ENCODE results near the gene THOC2.
"Not testable (repeated sequence)": the region's sequence is repeated elsewhere in the genome, so short reads cannot be mapped to it uniquely, and the experiment has no call there.

Gene THOC2

GRCh38 chrX:123675154-123675553 lies 57.7 kb downstream of the THOC2 start:
- DNase-seq (ENCODE audit: low spot score), result no peak

GRCh38 chrX:123673813-123674212 lies 59.0 kb downstream of the THOC2 start:
- no peak overlapping the region for H2BK120ac ChIP-seq (ENCODE audit: low read depth, low read length)
- no peaks in the 10 kb centered on the region for H3K9me3 ChIP-seq (replicated peaks in 1 of 2; ENCODE audit: control insufficient read depth in 2 of 2, insufficient read depth in 1 of 2, low read depth in 1 of 2, low read length in 2 of 2)
- no peak overlapping the region for H3K23ac ChIP-seq (ENCODE audit: low read depth, low read length, poor library complexity)
- no peaks in the 10 kb centered on the region for H3K79me1 ChIP-seq (ENCODE audit: low read depth, low read length)
- H3K36me3 ChIP-seq (replicated peaks in 1 of 2; ENCODE audit: control insufficient read depth in 2 of 2, insufficient read depth in 2 of 2, low read length in 2 of 2), result peaks cover 0 to 86% of the 10 kb centered on the region in 2 donors
- H3K4ac ChIP-seq (ENCODE audit: low read length), result no peak overlapping the region
- no peak overlapping the region for H3K14ac ChIP-seq (ENCODE audit: low read length)
- H3K4me2 ChIP-seq (ENCODE audit: insufficient read depth, low read length, poor library complexity, severe bottlenecking), result no peak overlapping the region
- H3K4me3 ChIP-seq (ENCODE audit: low read length in 2 of 2), result no peak overlapping the region
- no peaks in the 10 kb centered on the region for H3K4me1 ChIP-seq (ENCODE audit: control insufficient read depth in 2 of 2, insufficient read depth in 1 of 2, low read depth in 1 of 2, low read length in 2 of 2)
- H2BK12ac ChIP-seq (ENCODE audit: low read length), result no peak overlapping the region
- no CpG with 5 or more reads among the region's 1 CpG for WGBS, 2 donors (ENCODE audit: extremely low coverage in 2 of 2, insufficient read length in 2 of 2, insufficient replicate concordance in 1 of 2)
- no peak overlapping the region for H4K91ac ChIP-seq (ENCODE audit: low read depth, low read length, poor library complexity)
- H2BK15ac ChIP-seq (ENCODE audit: low read length), result no peak overlapping the region
- no peak overlapping the region for H3K9ac ChIP-seq (ENCODE audit: low read depth, low read length, poor library complexity)
- no peak overlapping the region for H2AFZ ChIP-seq (ENCODE audit: low read length)
- no peak overlapping the region for H2AK5ac ChIP-seq (ENCODE audit: low read depth, low read length)
- no peak overlapping the region for H2BK5ac ChIP-seq (ENCODE audit: low read length)
- H3K27ac ChIP-seq (replicated peaks; ENCODE audit: low read length), result no peak overlapping the region
- H3K18ac ChIP-seq (ENCODE audit: low read length), result no peak overlapping the region
- no peak overlapping the region for H4K8ac ChIP-seq (ENCODE audit: low read depth, low read length)
- DNase-seq (ENCODE audit: low spot score), result no peak
- H3K27me3 ChIP-seq (ENCODE audit: control insufficient read depth in 3 of 3, insufficient read depth in 3 of 3, low read depth in 1 of 3, low read length in 3 of 3), result no peaks in the 10 kb centered on the region

More at GRCh38 chrX:123675154-123675553, 57.7 kb downstream of the THOC2 start:
- no peak overlapping the region for H2AFZ ChIP-seq (ENCODE audit: low read length)
- no peak overlapping the region for H2BK5ac ChIP-seq (ENCODE audit: low read length)
- H2BK12ac ChIP-seq (ENCODE audit: low read length), result no peak overlapping the region
- H3K4ac ChIP-seq (ENCODE audit: low read length), result no peak overlapping the region
- H3K4me2 ChIP-seq (ENCODE audit: insufficient read depth, low read length, poor library complexity, severe bottlenecking), result no peak overlapping the region
- no peaks in the 10 kb centered on the region for H3K27me3 ChIP-seq (ENCODE audit: control insufficient read depth in 3 of 3, insufficient read depth in 3 of 3, low read depth in 1 of 3, low read length in 3 of 3)
- no peaks in the 10 kb centered on the region for H3K4me1 ChIP-seq (ENCODE audit: control insufficient read depth in 2 of 2, insufficient read depth in 1 of 2, low read depth in 1 of 2, low read length in 2 of 2)
- no peak overlapping the region for H3K4me3 ChIP-seq (ENCODE audit: low read length in 2 of 2)
- H2AK5ac ChIP-seq (ENCODE audit: low read depth, low read length), result no peak overlapping the region
- peaks cover 0 to 85% of the 10 kb centered on the region in 2 donors for H3K36me3 ChIP-seq (replicated peaks in 1 of 2; ENCODE audit: control insufficient read depth in 2 of 2, insufficient read depth in 2 of 2, low read length in 2 of 2)
- no peak overlapping the region for H3K14ac ChIP-seq (ENCODE audit: low read length)
- H3K18ac ChIP-seq (ENCODE audit: low read length), result no peak overlapping the region
- H4K91ac ChIP-seq (ENCODE audit: low read depth, low read length, poor library complexity), result no peak overlapping the region
- WGBS, 2 donors (ENCODE audit: extremely low coverage in 2 of 2, insufficient read length in 2 of 2, insufficient replicate concordance in 1 of 2), result no CpG with 5 or more reads among the region's 2 CpGs
- no peak overlapping the region for H3K27ac ChIP-seq (replicated peaks; ENCODE audit: low read length)
- H3K79me1 ChIP-seq (ENCODE audit: low read depth, low read length), result no peaks in the 10 kb centered on the region
- no peak overlapping the region for H2BK120ac ChIP-seq (ENCODE audit: low read depth, low read length)
- no peaks in the 10 kb centered on the region for H3K9me3 ChIP-seq (replicated peaks in 1 of 2; ENCODE audit: control insufficient read depth in 2 of 2, insufficient read depth in 1 of 2, low read depth in 1 of 2, low read length in 2 of 2)
- no peak overlapping the region for H2BK15ac ChIP-seq (ENCODE audit: low read length)
- no peak overlapping the region for H4K8ac ChIP-seq (ENCODE audit: low read depth, low read length)
- no peak overlapping the region for H3K23ac ChIP-seq (ENCODE audit: low read depth, low read length, poor library complexity)
- no peak overlapping the region for H3K9ac ChIP-seq (ENCODE audit: low read depth, low read length, poor library complexity)

GRCh38 chrX:123665197-123665596 lies 67.7 kb downstream of the THOC2 start:
- Histone ChIP-seq H3K9ac (ENCODE audit: low read depth, low read length, poor library complexity) (no peak overlapping the region), H4K91ac (ENCODE audit: low read depth, low read length, poor library complexity) (no peak overlapping the region), H4K8ac (ENCODE audit: low read depth, low read length) (no peak overlapping the region), H3K4me2 (ENCODE audit: insufficient read depth, low read length, poor library complexity, severe bottlenecking) (no peak overlapping the region), H2BK5ac (ENCODE audit: low read length) (no peak overlapping the region), H3K27me3 (ENCODE audit: control insufficient read depth in 3 of 3, insufficient read depth in 3 of 3, low read depth in 1 of 3, low read length in 3 of 3) (no peaks in the 10 kb centered on the region), H3K14ac (ENCODE audit: low read length) (no peak overlapping the region), H3K4ac (ENCODE audit: low read length) (no peak overlapping the region), H2AK5ac (ENCODE audit: low read depth, low read length) (no peak overlapping the region), H3K9me3 (replicated peaks in 1 of 2; ENCODE audit: control insufficient read depth in 2 of 2, insufficient read depth in 1 of 2, low read depth in 1 of 2, low read length in 2 of 2) (peaks cover 2 to 6% of the 10 kb centered on the region in 2 donors), H3K36me3 (replicated peaks in 1 of 2; ENCODE audit: control insufficient read depth in 2 of 2, insufficient read depth in 2 of 2, low read length in 2 of 2) (peaks cover 4 to 74% of the 10 kb centered on the region in 2 donors), H3K27ac (replicated peaks; ENCODE audit: low read length) (no peak overlapping the region), H3K79me1 (ENCODE audit: low read depth, low read length) (no peaks in the 10 kb centered on the region), H2AFZ (ENCODE audit: low read length) (no peak overlapping the region), H2BK12ac (ENCODE audit: low read length) (no peak overlapping the region), H2BK15ac (ENCODE audit: low read length) (no peak overlapping the region), H3K4me1 (ENCODE audit: control insufficient read depth in 2 of 2, insufficient read depth in 1 of 2, low read depth in 1 of 2, low read length in 2 of 2) (no peaks in the 10 kb centered on the region), H2BK120ac (ENCODE audit: low read depth, low read length) (no peak overlapping the region), H3K18ac (ENCODE audit: low read length) (no peak overlapping the region), H3K4me3 (ENCODE audit: low read length in 2 of 2) (no peak overlapping the region), H3K23ac (ENCODE audit: low read depth, low read length, poor library complexity) (no peak overlapping the region)
- no CpG with 5 or more reads among the region's 3 CpGs for WGBS, 2 donors (ENCODE audit: extremely low coverage in 2 of 2, insufficient read length in 2 of 2, insufficient replicate concordance in 1 of 2)
- DNase-seq (ENCODE audit: low spot score), result no peak

GRCh38 chrX:123664467-123665167 lies 68.2 kb downstream of the THOC2 start:
- H2BK5ac ChIP-seq (ENCODE audit: low read length); H3K27ac ChIP-seq (replicated peaks; ENCODE audit: low read length); H4K8ac ChIP-seq (ENCODE audit: low read depth, low read length); H3K23ac ChIP-seq (ENCODE audit: low read depth, low read length, poor library complexity); H3K9ac ChIP-seq (ENCODE audit: low read depth, low read length, poor library complexity); H4K91ac ChIP-seq (ENCODE audit: low read depth, low read length, poor library complexity); H3K4me2 ChIP-seq (ENCODE audit: insufficient read depth, low read length, poor library complexity, severe bottlenecking); H3K79me1 ChIP-seq (ENCODE audit: low read depth, low read length); H3K9me3 ChIP-seq (replicated peaks in 1 of 2; ENCODE audit: control insufficient read depth in 2 of 2, insufficient read depth in 1 of 2, low read depth in 1 of 2, low read length in 2 of 2); H2AK5ac ChIP-seq (ENCODE audit: low read depth, low read length); H3K18ac ChIP-seq (ENCODE audit: low read length); H3K27me3 ChIP-seq (ENCODE audit: control insufficient read depth in 3 of 3, insufficient read depth in 3 of 3, low read depth in 1 of 3, low read length in 3 of 3); H2BK120ac ChIP-seq (ENCODE audit: low read depth, low read length); H3K4me1 ChIP-seq (ENCODE audit: control insufficient read depth in 2 of 2, insufficient read depth in 1 of 2, low read depth in 1 of 2, low read length in 2 of 2); H3K4me3 ChIP-seq (ENCODE audit: low read length in 2 of 2); H2AFZ ChIP-seq (ENCODE audit: low read length); DNase-seq (ENCODE audit: low spot score); H3K14ac ChIP-seq (ENCODE audit: low read length); H2BK15ac ChIP-seq (ENCODE audit: low read length); H2BK12ac ChIP-seq (ENCODE audit: low read length); H3K4ac ChIP-seq (ENCODE audit: low read length): not testable (repeated sequence)
- WGBS, 2 donors (ENCODE audit: extremely low coverage in 2 of 2, insufficient read length in 2 of 2, insufficient replicate concordance in 1 of 2), result no CpG with 5 or more reads among the region's 6 CpGs
- H3K36me3 ChIP-seq (replicated peaks in 1 of 2; ENCODE audit: control insufficient read depth in 2 of 2, insufficient read depth in 2 of 2, low read length in 2 of 2), result peaks cover 4 to 73% of the 10 kb centered on the region in 2 donors

Measured in neuronal stem cell (in vitro differentiated cells).